Testis (tissue), 3 donors: ENCODE results near the gene C10orf105. TPM values are rescaled to one million over a fixed set of nuclear protein-coding genes. Genes with fewer than 3 reads are reported as not detected.

Source experiments
- DNase-seq: peaks from one replicate; pipeline ENCODE4 v3.0.0-alpha.2; 2019
- H3K27ac ChIP-seq, 2 donors: fragments of 200-600 bp; sonication (generic); one replicate each; pipeline ENCODE4 v1.5.1; 2019
- H3K27me3 ChIP-seq: fragments of 200-600 bp; sonication (generic); one replicate; pipeline ENCODE4 v1.5.1; 2019
- H3K36me3 ChIP-seq: fragments of 200-600 bp; sonication (generic); one replicate; pipeline ENCODE4 v1.5.1; 2017; ENCODE audit warnings: low read depth; ENCODE audit errors: missing control alignments
- H3K4me1 ChIP-seq: fragments of 200-600 bp; sonication (generic); one replicate; pipeline ENCODE4 v1.5.1; 2019
- H3K4me3 ChIP-seq, 2 donors: fragments of 200-600 bp; sonication (generic); one replicate each; pipeline ENCODE4 v1.5.1; 2017 to 2019
- H3K9me3 ChIP-seq: fragments of 200-600 bp; sonication (generic); one replicate; pipeline ENCODE4 v1.5.1; 2017
- POLR2A ChIP-seq: fragments of 450-650 bp; IDR thresholded peaks from one replicate; pipeline ENCODE4 v1.6.1; 2017; ENCODE audit warnings: antibody characterized with exemption, mild to moderate bottlenecking, moderate library complexity
- WGBS, 2 donors: methylation state at CpG; one replicate each; pipeline ENCODE4 v1.1.5; 2018; 5-methylcytosine and 5-hydroxymethylcytosine counted together
- intact Hi-C: fragments of 100-400 bp; cut with DNase I; formaldehyde crosslinking; loops from one replicate; pipeline ENCODE4 v1.15.1; 2023; ENCODE audit warnings: low total_unique reads
- polyA plus RNA-seq: library from polyadenylated mRNA; stranded (reverse); fragments of 350-450 nt; fragmentation: Illumina TruSeq; extraction: RNeasy Lipid Tissue Mini Kit (QIAGEN cat#74804); gene quantifications from one replicate; pipeline ENCODE4 v1.2.3, GENCODE V29; 2014; ENCODE audit warnings: low read depth, low replicate concordance; ENCODE audit not compliant: insufficient read depth
- total RNA-seq, 2 donors: library from RNA; depleted of rRNA; stranded (reverse); fragments of >200 nt; gene quantifications; one replicate each; pipeline ENCODE4 v1.2.3, GENCODE V29; 2016
- TF ChIP-seq, protein P1 (sequence below), 3 experiments: fragments of 450-650 bp in 2 of 3; fragments of 200-600 bp in 1 of 3; sonication (generic) in 1 of 3; IDR thresholded peaks; one replicate each; pipeline ENCODE4 v1.5.1; 2016 to 2019; ENCODE audit warnings: antibody characterized with exemption in 3 of 3, mild to moderate bottlenecking in 2 of 3, moderate library complexity in 1 of 3

Gene C10orf105
- total and polyA plus RNA-seq, 3 donors from 2014 or later = 0.47 to 1.7 (median 0.87) TPM

DNA sequence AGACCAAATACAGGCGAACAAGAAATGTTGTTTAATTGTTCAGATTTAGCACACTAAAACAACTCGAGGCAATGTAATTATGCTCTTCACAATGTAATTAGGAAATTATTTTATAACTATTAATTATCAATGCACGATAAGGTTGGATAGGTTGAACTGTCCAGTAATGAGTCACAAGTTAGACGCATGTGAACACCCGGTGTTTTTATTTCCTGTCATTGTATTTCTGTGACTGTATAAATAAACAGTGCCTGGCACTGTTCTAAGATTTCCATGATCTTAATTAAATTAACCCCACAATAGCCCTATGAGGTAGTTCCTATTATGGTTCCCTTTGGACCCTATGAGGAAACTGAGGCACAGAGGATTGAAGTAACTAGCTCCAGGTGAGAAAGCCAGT is 26.2 kb downstream of the C10orf105 start:
- no peaks in the 10 kb centered on the region for H3K4me1 ChIP-seq

DNA sequence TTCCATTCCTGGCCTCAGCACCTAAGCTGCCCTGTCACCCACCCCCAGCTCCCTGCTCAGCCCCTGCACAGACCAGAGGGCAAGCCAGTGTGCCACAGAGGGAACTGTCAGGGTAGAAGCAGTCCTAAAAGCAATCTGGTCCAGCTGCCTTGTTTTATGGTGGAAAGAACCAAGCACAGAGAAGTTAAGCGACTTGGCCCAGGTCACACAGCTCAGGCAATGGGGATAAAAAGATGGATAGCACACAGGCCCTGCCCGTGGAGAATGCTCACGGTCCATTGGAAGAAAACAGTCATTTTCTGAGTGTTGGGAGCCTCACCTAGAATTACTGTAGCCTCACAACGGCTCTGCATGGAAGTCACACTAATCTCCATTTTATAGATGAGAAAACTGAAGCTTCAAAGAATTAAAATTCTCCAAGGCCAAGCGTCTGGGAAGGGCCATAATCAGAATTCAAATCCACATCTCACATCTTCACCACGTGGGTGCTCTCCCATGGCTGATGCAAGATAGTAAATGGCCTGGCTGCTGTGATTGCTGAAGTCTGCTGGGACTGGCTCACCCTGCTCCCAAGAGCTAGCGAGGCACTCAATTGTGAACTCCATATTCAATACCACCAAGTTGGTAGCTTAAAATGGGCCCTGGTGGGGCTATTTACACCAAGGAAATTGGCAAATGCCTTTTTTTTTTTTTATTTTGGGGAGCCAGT is 26.8 kb downstream of the C10orf105 start:
- Histone ChIP-seq H3K27me3 (no peaks in the 10 kb centered on the region), H3K4me1 (no peaks in the 10 kb centered on the region), H3K9me3 (no peaks in the 10 kb centered on the region), H3K27ac (no peak overlapping the region), H3K36me3 (no peaks in the 10 kb centered on the region), H3K4me3 (no peak overlapping the region)
- DNase-seq = no peak
- 79 to 82% methylated on average over 7 of the region's 7 CpGs for WGBS, 2 donors
- intact Hi-C loops = no loop called here
- TF ChIP-seq, protein P1, sequence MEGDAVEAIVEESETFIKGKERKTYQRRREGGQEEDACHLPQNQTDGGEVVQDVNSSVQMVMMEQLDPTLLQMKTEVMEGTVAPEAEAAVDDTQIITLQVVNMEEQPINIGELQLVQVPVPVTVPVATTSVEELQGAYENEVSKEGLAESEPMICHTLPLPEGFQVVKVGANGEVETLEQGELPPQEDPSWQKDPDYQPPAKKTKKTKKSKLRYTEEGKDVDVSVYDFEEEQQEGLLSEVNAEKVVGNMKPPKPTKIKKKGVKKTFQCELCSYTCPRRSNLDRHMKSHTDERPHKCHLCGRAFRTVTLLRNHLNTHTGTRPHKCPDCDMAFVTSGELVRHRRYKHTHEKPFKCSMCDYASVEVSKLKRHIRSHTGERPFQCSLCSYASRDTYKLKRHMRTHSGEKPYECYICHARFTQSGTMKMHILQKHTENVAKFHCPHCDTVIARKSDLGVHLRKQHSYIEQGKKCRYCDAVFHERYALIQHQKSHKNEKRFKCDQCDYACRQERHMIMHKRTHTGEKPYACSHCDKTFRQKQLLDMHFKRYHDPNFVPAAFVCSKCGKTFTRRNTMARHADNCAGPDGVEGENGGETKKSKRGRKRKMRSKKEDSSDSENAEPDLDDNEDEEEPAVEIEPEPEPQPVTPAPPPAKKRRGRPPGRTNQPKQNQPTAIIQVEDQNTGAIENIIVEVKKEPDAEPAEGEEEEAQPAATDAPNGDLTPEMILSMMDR (IDR thresholded peaks at IDR 0.05) = no peak
- no peak for TF ChIP-seq POLR2A

More for the DNA sequence above, 26.2 kb downstream of the C10orf105 start:
- Histone ChIP-seq H3K36me3 (no peaks in the 10 kb centered on the region), H3K4me3 (no peak overlapping the region), H3K9me3 (no peaks in the 10 kb centered on the region), H3K27ac (no peak overlapping the region), H3K27me3 (no peaks in the 10 kb centered on the region)
- 83 to 84% methylated on average over 5 of the region's 5 CpGs for WGBS, 2 donors
- intact Hi-C loops = no loop called here
- no peak for TF ChIP-seq POLR2A
- TF ChIP-seq, protein P1 (IDR thresholded peaks at IDR 0.05) = no peak
- no peak for DNase-seq

DNA sequence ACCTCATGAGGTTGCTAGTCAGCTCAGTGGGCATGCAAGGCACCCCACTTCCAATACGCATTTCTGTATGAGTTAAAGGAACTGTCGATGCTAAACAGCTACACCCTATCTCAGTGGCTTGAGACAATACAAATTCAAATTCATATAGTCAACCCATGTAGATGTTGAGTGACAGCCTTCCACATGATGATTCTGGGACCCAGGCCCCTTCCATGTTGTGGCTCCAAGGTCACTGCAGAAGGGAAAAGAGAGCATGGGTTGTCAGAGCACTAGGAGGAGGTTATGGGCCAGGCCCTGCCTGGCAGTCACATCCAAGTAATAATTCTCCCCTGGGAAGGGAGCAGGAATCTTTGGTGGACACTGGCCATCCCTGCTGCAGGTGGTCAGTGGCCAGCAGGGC is 28.2 kb downstream of the C10orf105 start:
- 100% methylated on average over 2 of the region's 2 CpGs for WGBS, 2 donors
- Histone ChIP-seq H3K9me3 (no peaks in the 10 kb centered on the region), H3K4me3 (no peak overlapping the region), H3K27ac (no peak overlapping the region), H3K36me3 (no peaks in the 10 kb centered on the region), H3K4me1 (no peaks in the 10 kb centered on the region), H3K27me3 (no peaks in the 10 kb centered on the region)
- TF ChIP-seq, protein P1 (IDR thresholded peaks at IDR 0.05) = no peak
- TF ChIP-seq POLR2A = no peak
- intact Hi-C loops = no loop called here
- no peak for DNase-seq

DNA sequence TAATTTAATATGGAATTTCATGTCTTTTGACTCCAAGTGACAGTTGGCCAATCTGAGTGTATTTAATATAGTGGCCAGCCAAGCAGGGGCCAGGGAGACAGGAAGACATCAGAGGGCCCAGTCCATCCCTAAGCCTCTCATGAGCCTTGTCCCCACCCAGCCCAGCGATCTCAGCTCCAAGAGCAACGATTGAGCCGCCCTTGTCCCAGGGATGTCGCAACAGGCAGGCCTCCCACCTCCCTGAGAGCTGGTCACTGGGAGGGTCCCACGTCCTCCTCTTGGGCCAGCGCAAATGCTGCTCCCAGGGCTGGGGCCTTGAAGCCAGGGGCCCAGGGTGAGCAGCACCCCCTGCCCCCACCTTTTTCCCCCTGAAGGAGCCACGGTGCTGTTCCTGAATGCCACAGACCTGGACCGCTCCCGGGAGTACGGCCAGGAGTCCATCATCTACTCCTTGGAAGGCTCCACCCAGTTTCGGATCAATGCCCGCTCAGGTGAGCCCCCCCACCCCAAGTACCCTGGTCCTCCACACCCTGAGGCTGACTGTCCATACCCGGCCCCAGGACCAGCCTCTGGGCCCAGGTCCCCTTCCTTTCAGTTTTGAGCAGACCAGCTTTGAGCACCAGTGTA is 29.4 kb downstream of the C10orf105 start:
- Histone ChIP-seq H3K9me3 (no peaks in the 10 kb centered on the region), H3K27me3 (no peaks in the 10 kb centered on the region), H3K4me1 (no peaks in the 10 kb centered on the region), H3K36me3 (no peaks in the 10 kb centered on the region), H3K4me3 (no peak overlapping the region), H3K27ac (no peak overlapping the region)
- no peak for TF ChIP-seq POLR2A
- TF ChIP-seq, protein P1 (IDR thresholded peaks at IDR 0.05) = no peak
- 95 to 98% methylated on average over 13 of the region's 13 CpGs for WGBS, 2 donors
- intact Hi-C loops = no loop called here
- DNase-seq = no peak
